Neural cell (in vitro differentiated cells): Measurements from ENCODE around the gene TLCD4. TPM values are rescaled to one million over a fixed set of nuclear protein-coding genes. Genes with fewer than 3 reads are reported as not detected.

Source experiments
- H2AFZ ChIP-seq: fragments of 200-600, 300-800 bp; sonication (generic), shearing (Covaris generic); 2 replicates; pipeline ENCODE4 v1.6.0; 2014; ENCODE audit warnings: low read depth, mild to moderate bottlenecking, antibody characterized with exemption, low read length, moderate library complexity
- H3F3A ChIP-seq: fragments of 200-600 bp; shearing (Covaris generic); 2 replicates; pipeline ENCODE4 v1.6.1; 2016; ENCODE audit warnings: mild to moderate bottlenecking, moderate library complexity, mixed read lengths, antibody characterized with exemption, low read length; ENCODE audit not compliant: insufficient read depth, poor library complexity, severe bottlenecking
- H3K27ac ChIP-seq: fragments of 200-600, 300-800 bp; sonication (generic), shearing (Covaris generic); 2 replicates; pipeline ENCODE4 v1.5.1; 2014; ENCODE audit warnings: mild to moderate bottlenecking, low read length, moderate library complexity
- H3K27me3 ChIP-seq: fragments of 300-800, 200-600 bp; sonication (generic), shearing (Covaris generic); 2 replicates; pipeline ENCODE4 v1.6.0; 2014; ENCODE audit warnings: mild to moderate bottlenecking, low read depth, low read length, moderate library complexity; ENCODE audit not compliant: insufficient read depth
- H3K36me3 ChIP-seq: fragments of 300-800, 200-600 bp; sonication (generic), shearing (Covaris generic); 2 replicates; pipeline ENCODE4 v1.5.1; 2014; ENCODE audit warnings: mild to moderate bottlenecking, antibody characterized with exemption, low read length, moderate library complexity; ENCODE audit not compliant: insufficient read depth
- H3K4me2 ChIP-seq: fragments of 300-800, 200-600 bp; sonication (generic), shearing (Covaris generic); 2 replicates; pipeline ENCODE4 v1.6.0; 2014; ENCODE audit warnings: mild to moderate bottlenecking, low read length
- H3K4me3 ChIP-seq: fragments of 300-800, 200-600 bp; sonication (generic), shearing (Covaris generic); 2 replicates; pipeline ENCODE4 v1.5.1; 2014; ENCODE audit warnings: mild to moderate bottlenecking, low read length, moderate library complexity
- H3K79me2 ChIP-seq: fragments of 200-600 bp; shearing (Covaris generic); replicated peaks from 2 replicates; pipeline ENCODE4 v1.6.0; 2014; ENCODE audit warnings: mild to moderate bottlenecking, low read length, moderate library complexity; ENCODE audit not compliant: insufficient read depth
- H3K9ac ChIP-seq: fragments of 300-800, 200-600 bp; sonication (generic), shearing (Covaris generic); 2 replicates; pipeline ENCODE4 v1.6.1; 2016; ENCODE audit warnings: mild to moderate bottlenecking, low read length, mixed read lengths
- H3K9me2 ChIP-seq: fragments of 200-600 bp; shearing (Covaris generic); 2 replicates; pipeline ENCODE4 v1.6.1; 2016; ENCODE audit warnings: mild to moderate bottlenecking, low read length, mixed read lengths; ENCODE audit not compliant: insufficient read depth
- H3K9me3 ChIP-seq: fragments of 200-600, 300-800 bp; sonication (generic), shearing (Covaris generic); 2 replicates; pipeline ENCODE4 v1.6.1; 2016; ENCODE audit warnings: mild to moderate bottlenecking, mixed run types, low read length, moderate library complexity, mixed read lengths
- H4K20me1 ChIP-seq: fragments of 200-600 bp; shearing (Covaris generic); 2 replicates; pipeline ENCODE4 v1.6.1; 2016; ENCODE audit warnings: mild to moderate bottlenecking, mixed run types; ENCODE audit not compliant: insufficient read depth
- CTCF ChIP-seq: fragments of 450-650 bp; IDR thresholded peaks from 2 replicates; pipeline ENCODE4 v1.5.1; 2014; ENCODE audit warnings: antibody characterized with exemption, mild to moderate bottlenecking, moderate library complexity; ENCODE audit not compliant: poor library complexity, severe bottlenecking
- EP300 ChIP-seq: fragments of 450-650 bp; conservative IDR thresholded peaks from 2 replicates; pipeline ENCODE4 v1.6.1; 2014; ENCODE audit warnings: antibody characterized with exemption, mild to moderate bottlenecking, moderate library complexity; ENCODE audit not compliant: poor library complexity, severe bottlenecking
- EZH2 ChIP-seq: fragments of 200-600, 300-800 bp; shearing (Covaris generic), sonication (generic); IDR thresholded peaks from 2 replicates; pipeline ENCODE4 v1.6.1; 2014; ENCODE audit warnings: antibody characterized with exemption, low read length, borderline replicate concordance, mild to moderate bottlenecking; ENCODE audit not compliant: insufficient read depth, poor library complexity, severe bottlenecking
- MXI1 ChIP-seq: fragments of 450-650 bp; conservative IDR thresholded peaks from 2 replicates; pipeline ENCODE4 v1.6.1; 2014; ENCODE audit warnings: antibody characterized with exemption, mild to moderate bottlenecking; ENCODE audit not compliant: poor library complexity, severe bottlenecking
- POLR2AphosphoS5 ChIP-seq: IDR thresholded peaks from 2 replicates; pipeline ENCODE4 v1.6.1; 2012
- RAD21 ChIP-seq: fragments of 450-650 bp; conservative IDR thresholded peaks from 2 replicates; pipeline ENCODE4 v1.6.1; 2014; ENCODE audit warnings: antibody characterized with exemption, mild to moderate bottlenecking, moderate library complexity
- SMC3 ChIP-seq: fragments of 450-650 bp; conservative IDR thresholded peaks from 2 replicates; pipeline ENCODE4 v1.6.1; 2014; ENCODE audit warnings: antibody characterized with exemption, mild to moderate bottlenecking, moderate library complexity; ENCODE audit not compliant: poor library complexity
- TAF1 ChIP-seq: IDR thresholded peaks from 2 replicates; pipeline ENCODE4 v1.6.1; 2012; ENCODE audit warnings: low read depth
- polyA plus RNA-seq: library from polyadenylated mRNA; depleted of rRNA; stranded (reverse); fragments of >200 nt; gene quantifications from 2 replicates; pipeline ENCODE4 v1.2.3, GENCODE V29; 2014
- TF ChIP-seq, protein P1 (sequence below): IDR thresholded peaks from 2 replicates; pipeline ENCODE4 v1.6.1; 2012; ENCODE audit warnings: borderline replicate concordance

TLCD4 gene
- polyA plus RNA-seq, 1 donor from 2014 or later = 1.6 TPM

GRCh38 chr1:95080446-95080845, 36.7 kb upstream of the TLCD4 start:
- TF ChIP-seq EZH2 (no peak), EP300 (no peak), POLR2AphosphoS5 (no peak), SMC3 (no peak), MXI1 (no peak), CTCF (no peak), TAF1 (no peak), RAD21 (no peak)
- TF ChIP-seq, protein P1, sequence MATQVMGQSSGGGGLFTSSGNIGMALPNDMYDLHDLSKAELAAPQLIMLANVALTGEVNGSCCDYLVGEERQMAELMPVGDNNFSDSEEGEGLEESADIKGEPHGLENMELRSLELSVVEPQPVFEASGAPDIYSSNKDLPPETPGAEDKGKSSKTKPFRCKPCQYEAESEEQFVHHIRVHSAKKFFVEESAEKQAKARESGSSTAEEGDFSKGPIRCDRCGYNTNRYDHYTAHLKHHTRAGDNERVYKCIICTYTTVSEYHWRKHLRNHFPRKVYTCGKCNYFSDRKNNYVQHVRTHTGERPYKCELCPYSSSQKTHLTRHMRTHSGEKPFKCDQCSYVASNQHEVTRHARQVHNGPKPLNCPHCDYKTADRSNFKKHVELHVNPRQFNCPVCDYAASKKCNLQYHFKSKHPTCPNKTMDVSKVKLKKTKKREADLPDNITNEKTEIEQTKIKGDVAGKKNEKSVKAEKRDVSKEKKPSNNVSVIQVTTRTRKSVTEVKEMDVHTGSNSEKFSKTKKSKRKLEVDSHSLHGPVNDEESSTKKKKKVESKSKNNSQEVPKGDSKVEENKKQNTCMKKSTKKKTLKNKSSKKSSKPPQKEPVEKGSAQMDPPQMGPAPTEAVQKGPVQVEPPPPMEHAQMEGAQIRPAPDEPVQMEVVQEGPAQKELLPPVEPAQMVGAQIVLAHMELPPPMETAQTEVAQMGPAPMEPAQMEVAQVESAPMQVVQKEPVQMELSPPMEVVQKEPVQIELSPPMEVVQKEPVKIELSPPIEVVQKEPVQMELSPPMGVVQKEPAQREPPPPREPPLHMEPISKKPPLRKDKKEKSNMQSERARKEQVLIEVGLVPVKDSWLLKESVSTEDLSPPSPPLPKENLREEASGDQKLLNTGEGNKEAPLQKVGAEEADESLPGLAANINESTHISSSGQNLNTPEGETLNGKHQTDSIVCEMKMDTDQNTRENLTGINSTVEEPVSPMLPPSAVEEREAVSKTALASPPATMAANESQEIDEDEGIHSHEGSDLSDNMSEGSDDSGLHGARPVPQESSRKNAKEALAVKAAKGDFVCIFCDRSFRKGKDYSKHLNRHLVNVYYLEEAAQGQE = no peak
- H3K9me2 ChIP-seq = no peaks in the 10 kb centered on the region
- no peak overlapping the region for H3K9ac ChIP-seq
- H3K9me3 ChIP-seq = no peaks in the 10 kb centered on the region
- H3K27ac ChIP-seq = no peak overlapping the region
- H4K20me1 ChIP-seq = no peaks in the 10 kb centered on the region
- no peaks in the 10 kb centered on the region for H3F3A ChIP-seq
- no peaks in the 10 kb centered on the region for H3K36me3 ChIP-seq
- no peak overlapping the region for H3K4me2 ChIP-seq
- no peaks in the 10 kb centered on the region for H3K27me3 ChIP-seq
- H2AFZ ChIP-seq = no peak overlapping the region
- no peaks in the 10 kb centered on the region for H3K79me2 ChIP-seq
- no peak overlapping the region for H3K4me3 ChIP-seq

DNA sequence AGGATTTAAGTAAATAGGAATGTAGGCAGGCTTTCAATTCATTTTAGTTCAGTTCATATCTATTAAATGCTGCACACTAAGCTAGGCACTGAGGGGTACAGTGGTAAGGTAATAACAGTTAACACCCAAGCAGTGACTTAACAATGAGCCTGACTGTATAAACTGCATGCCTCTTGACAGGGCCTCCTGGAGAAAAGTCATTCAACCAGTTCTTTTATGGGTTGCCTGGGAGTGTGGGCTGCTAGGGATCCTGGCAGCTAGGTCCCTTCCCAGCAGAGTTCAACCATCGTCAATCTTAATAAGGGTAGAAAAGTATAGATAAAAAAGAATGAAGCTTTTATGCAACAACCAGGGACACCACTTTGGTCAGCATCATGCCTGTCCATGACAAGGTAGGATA, 36.3 kb upstream of the TLCD4 start:
- Histone ChIP-seq H3K9me3 (no peaks in the 10 kb centered on the region), H3K9ac (no peak overlapping the region), H3K36me3 (no peaks in the 10 kb centered on the region), H3K4me2 (no peak overlapping the region), H4K20me1 (no peaks in the 10 kb centered on the region), H3K4me3 (no peak overlapping the region), H3K9me2 (no peaks in the 10 kb centered on the region), H3K27me3 (no peaks in the 10 kb centered on the region), H3F3A (no peaks in the 10 kb centered on the region), H3K79me2 (no peaks in the 10 kb centered on the region), H3K27ac (no peak overlapping the region), H2AFZ (no peak overlapping the region)
- TF ChIP-seq, protein P1 = no peak
- no peak for TF ChIP-seq EZH2
- TF ChIP-seq RAD21 = no peak
- no peak for TF ChIP-seq TAF1
- no peak for TF ChIP-seq CTCF
- no peak for TF ChIP-seq SMC3
- no peak for TF ChIP-seq POLR2AphosphoS5
- no peak for TF ChIP-seq EP300
